GM12864 (cell line): ENCODE measurements around the gene CAMK4.

ENCODE experiments used
- DNase-seq: peaks from one replicate; pipeline ENCODE4 v3.0.0-alpha.2; 2011; ENCODE audit warnings: low read depth
- H3K4me3 ChIP-seq: 2 replicates; pipeline ENCODE4 v1.5.1; 2011; ENCODE audit warnings: mild to moderate bottlenecking, low read depth, low read length, control low read depth
- CTCF ChIP-seq: IDR thresholded peaks from 2 replicates; pipeline ENCODE4 v1.5.1; 2011; ENCODE audit warnings: low read depth, mild to moderate bottlenecking, moderate library complexity, low read length, control low read depth, inconsistent platforms; ENCODE audit errors: missing control alignments

Gene CAMK4

GRCh38 chr5:111461934-111462333 lies 237.8 kb downstream of the CAMK4 start:
- DNase-seq: no peak
- no peak overlapping the region for H3K4me3 ChIP-seq
- no peak for TF ChIP-seq CTCF

- no peak for DNase-seq
- H3K4me3 ChIP-seq: no peak overlapping the region
- no peak for TF ChIP-seq CTCF
Observed at GRCh38 chr5:111463311-111463710, 239.1 kb downstream of the CAMK4 start.

- no peak overlapping the region for H3K4me3 ChIP-seq
- no peak for TF ChIP-seq CTCF
- no peak for DNase-seq
Observed at GRCh38 chr5:111469293-111469896, 245.2 kb downstream of the CAMK4 start.

- no peak for DNase-seq
- no peak for TF ChIP-seq CTCF
- no peak overlapping the region for H3K4me3 ChIP-seq
Observed at GRCh38 chr5:111469903-111470302, 245.7 kb downstream of the CAMK4 start.

GRCh38 chr5:111472096-111472495 lies 247.9 kb downstream of the CAMK4 start:
- no peak for DNase-seq
- H3K4me3 ChIP-seq: no peak overlapping the region
- no peak for TF ChIP-seq CTCF

- DNase-seq: no peak
- no peak for TF ChIP-seq CTCF
- no peak overlapping the region for H3K4me3 ChIP-seq
Observed at GRCh38 chr5:111472579-111472978, 248.4 kb downstream of the CAMK4 start.

GRCh38 chr5:111478266-111478665 lies 254.1 kb downstream of the CAMK4 start:
- no peak for TF ChIP-seq CTCF
- DNase-seq: no peak
- H3K4me3 ChIP-seq: no peak overlapping the region
